GM12878 (cell line): ENCODE data around the gene HNRNPU. TPM values are rescaled to one million over a fixed set of nuclear protein-coding genes. Genes with fewer than 3 reads are reported as not detected.

Experiments
- BCL3 ChIP-seq: IDR thresholded peaks from 2 replicates; pipeline ENCODE4 v1.6.1; 2011; ENCODE audit warnings: borderline replicate concordance, low read depth, mild to moderate bottlenecking, moderate library complexity, low read length; ENCODE audit not compliant: insufficient read depth, poor library complexity, severe bottlenecking
- CUX1 ChIP-seq: IDR thresholded peaks from 2 replicates; pipeline ENCODE4 v1.6.1; 2012; ENCODE audit warnings: improper control_type of control experiment, low read depth, low read length; ENCODE audit not compliant: insufficient replicate concordance
- MTA3 ChIP-seq: IDR thresholded peaks from 2 replicates; pipeline ENCODE4 v1.6.1; 2012; ENCODE audit warnings: low read length, inconsistent platforms, borderline replicate concordance
- NFIC ChIP-seq: IDR thresholded peaks from 2 replicates; pipeline ENCODE4 v1.6.1; 2012; ENCODE audit warnings: low read depth, mild to moderate bottlenecking, inconsistent platforms, low read length, moderate library complexity
- PAX8 ChIP-seq: fragments of 450-650 bp; IDR thresholded peaks from 2 replicates; pipeline ENCODE4 v1.6.1; 2017; ENCODE audit warnings: mild to moderate bottlenecking, moderate library complexity
- SRF ChIP-seq, 2 experiments: IDR thresholded peaks; 2 replicates each; pipeline ENCODE4 v1.6.1; 2011; ENCODE audit warnings: low read depth in 2 of 2, low read length in 2 of 2, mild to moderate bottlenecking in 1 of 2, moderate library complexity in 1 of 2
- ZBED1 ChIP-seq: IDR thresholded peaks from 2 replicates; pipeline ENCODE4 v1.6.1; 2016; ENCODE audit warnings: borderline replicate concordance
- ZNF687 ChIP-seq: fragments of 450-650 bp; IDR thresholded peaks from 2 replicates; pipeline ENCODE4 v1.6.1; 2017; ENCODE audit warnings: mild to moderate bottlenecking, moderate library complexity
- polyA plus RNA-seq, 11 experiments: library from polyadenylated mRNA; depleted of rRNA in 4 of 11; unstranded in 6 of 11; stranded (reverse) in 5 of 11; fragments of >200 nt; fragmentation: Nextera tagmentation in 4 of 11; fragmentation: Illumina TruSeq in 1 of 11; extraction: Ambion mirVana in 4 of 11; extraction: Trizol in 1 of 11; gene quantifications; 1 replicate in 1 of 11; 2 replicates in 10 of 11; pipeline versions ENCODE4 v1.2.1 to v1.2.3, GENCODE V29; 2011 to 2016; ENCODE audit warnings: inconsistent platforms in 2 of 11, missing spikeins in 2 of 11, low read depth in 1 of 11
- total RNA-seq, 4 experiments: library from RNA; depleted of rRNA in 3 of 4; stranded (reverse); fragments of >200 nt in 3 of 4; fragmentation: Illumina TruSeq in 1 of 4; extraction: Trizol in 1 of 4; gene quantifications; 2 replicates each; pipeline versions ENCODE4 v1.2.1 to v1.2.3, GENCODE V29; 2013 to 2021
- TF ChIP-seq, protein P1 (sequence below): IDR thresholded peaks from 2 replicates; pipeline ENCODE4 v1.6.1; 2012; ENCODE audit warnings: low read depth, low read length, improper control_type of control experiment
- TF ChIP-seq, protein P2 (sequence below): fragments of 150-350 bp; IDR thresholded peaks from 2 replicates; pipeline ENCODE4 v1.6.1; 2016; ENCODE audit warnings: low read depth, low read length

The HNRNPU gene
- total and polyA plus RNA-seq, 10 of the 15 experiments (the other 5 are each of a cell fraction or from before 2014, with no cell fraction given) = 163 to 569 (median 420) TPM

- no peak for TF ChIP-seq ZNF687
- no peak for TF ChIP-seq NFIC
- TF ChIP-seq CUX1 = no peak
- no peak; the same call in 1 of the 2 replicates for TF ChIP-seq MTA3
- no peak for TF ChIP-seq ZBED1
- peak in 1 of 2 experiments; percentile 78; a peak in 2 of 4 replicates for TF ChIP-seq SRF (IDR thresholded peaks at IDR 0.05; ENCODE audit: low read depth in 2 of 2, low read length in 2 of 2)
- no peak for TF ChIP-seq PAX8
- TF ChIP-seq, protein P1, sequence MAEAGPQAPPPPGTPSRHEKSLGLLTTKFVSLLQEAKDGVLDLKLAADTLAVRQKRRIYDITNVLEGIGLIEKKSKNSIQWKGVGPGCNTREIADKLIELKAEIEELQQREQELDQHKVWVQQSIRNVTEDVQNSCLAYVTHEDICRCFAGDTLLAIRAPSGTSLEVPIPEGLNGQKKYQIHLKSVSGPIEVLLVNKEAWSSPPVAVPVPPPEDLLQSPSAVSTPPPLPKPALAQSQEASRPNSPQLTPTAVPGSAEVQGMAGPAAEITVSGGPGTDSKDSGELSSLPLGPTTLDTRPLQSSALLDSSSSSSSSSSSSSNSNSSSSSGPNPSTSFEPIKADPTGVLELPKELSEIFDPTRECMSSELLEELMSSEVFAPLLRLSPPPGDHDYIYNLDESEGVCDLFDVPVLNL = peak; percentile 44; the same call in 1 of the 2 replicates
- TF ChIP-seq, protein P2, sequence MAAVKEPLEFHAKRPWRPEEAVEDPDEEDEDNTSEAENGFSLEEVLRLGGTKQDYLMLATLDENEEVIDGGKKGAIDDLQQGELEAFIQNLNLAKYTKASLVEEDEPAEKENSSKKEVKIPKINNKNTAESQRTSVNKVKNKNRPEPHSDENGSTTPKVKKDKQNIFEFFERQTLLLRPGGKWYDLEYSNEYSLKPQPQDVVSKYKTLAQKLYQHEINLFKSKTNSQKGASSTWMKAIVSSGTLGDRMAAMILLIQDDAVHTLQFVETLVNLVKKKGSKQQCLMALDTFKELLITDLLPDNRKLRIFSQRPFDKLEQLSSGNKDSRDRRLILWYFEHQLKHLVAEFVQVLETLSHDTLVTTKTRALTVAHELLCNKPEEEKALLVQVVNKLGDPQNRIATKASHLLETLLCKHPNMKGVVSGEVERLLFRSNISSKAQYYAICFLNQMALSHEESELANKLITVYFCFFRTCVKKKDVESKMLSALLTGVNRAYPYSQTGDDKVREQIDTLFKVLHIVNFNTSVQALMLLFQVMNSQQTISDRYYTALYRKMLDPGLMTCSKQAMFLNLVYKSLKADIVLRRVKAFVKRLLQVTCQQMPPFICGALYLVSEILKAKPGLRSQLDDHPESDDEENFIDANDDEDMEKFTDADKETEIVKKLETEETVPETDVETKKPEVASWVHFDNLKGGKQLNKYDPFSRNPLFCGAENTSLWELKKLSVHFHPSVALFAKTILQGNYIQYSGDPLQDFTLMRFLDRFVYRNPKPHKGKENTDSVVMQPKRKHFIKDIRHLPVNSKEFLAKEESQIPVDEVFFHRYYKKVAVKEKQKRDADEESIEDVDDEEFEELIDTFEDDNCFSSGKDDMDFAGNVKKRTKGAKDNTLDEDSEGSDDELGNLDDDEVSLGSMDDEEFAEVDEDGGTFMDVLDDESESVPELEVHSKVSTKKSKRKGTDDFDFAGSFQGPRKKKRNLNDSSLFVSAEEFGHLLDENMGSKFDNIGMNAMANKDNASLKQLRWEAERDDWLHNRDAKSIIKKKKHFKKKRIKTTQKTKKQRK = no peak
- peak; percentile 50 for TF ChIP-seq BCL3
Observed at GRCh38 chr1:244835276-244836134, 28.8 kb downstream of the HNRNPU start, which contains the start of gene COX20 (continued).
